ENCODE results near the gene RPS29.

DNA sequence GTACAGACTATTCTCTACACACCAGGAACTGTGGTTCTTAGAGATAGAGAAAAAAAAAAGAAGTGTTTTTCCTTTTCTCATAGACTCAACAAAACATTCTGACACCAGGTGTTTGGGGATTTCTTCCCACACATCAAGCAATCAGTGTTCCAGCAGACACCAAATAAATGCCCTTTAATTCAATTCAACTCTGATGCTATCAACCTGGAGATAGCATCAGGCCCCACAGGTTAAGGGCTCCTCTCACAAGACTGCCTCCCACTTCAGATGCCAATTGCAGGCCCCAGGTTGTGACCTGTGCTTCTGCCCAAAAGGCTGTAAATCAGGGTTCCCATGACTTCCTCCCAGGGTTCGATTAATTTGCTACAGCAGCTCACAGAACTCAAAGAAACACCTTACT, 36.7 kb downstream of the RPS29 start:
- TF ChIP-seq, protein P1, sequence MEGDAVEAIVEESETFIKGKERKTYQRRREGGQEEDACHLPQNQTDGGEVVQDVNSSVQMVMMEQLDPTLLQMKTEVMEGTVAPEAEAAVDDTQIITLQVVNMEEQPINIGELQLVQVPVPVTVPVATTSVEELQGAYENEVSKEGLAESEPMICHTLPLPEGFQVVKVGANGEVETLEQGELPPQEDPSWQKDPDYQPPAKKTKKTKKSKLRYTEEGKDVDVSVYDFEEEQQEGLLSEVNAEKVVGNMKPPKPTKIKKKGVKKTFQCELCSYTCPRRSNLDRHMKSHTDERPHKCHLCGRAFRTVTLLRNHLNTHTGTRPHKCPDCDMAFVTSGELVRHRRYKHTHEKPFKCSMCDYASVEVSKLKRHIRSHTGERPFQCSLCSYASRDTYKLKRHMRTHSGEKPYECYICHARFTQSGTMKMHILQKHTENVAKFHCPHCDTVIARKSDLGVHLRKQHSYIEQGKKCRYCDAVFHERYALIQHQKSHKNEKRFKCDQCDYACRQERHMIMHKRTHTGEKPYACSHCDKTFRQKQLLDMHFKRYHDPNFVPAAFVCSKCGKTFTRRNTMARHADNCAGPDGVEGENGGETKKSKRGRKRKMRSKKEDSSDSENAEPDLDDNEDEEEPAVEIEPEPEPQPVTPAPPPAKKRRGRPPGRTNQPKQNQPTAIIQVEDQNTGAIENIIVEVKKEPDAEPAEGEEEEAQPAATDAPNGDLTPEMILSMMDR (IDR thresholded peaks at IDR 0.05) = no peak
- TF ChIP-seq POLR2AphosphoS5 (IDR thresholded peaks at IDR 0.05; ENCODE audit: insufficient read depth in 1 of 2, low read depth in 1 of 2) (no peak), POLR2A (IDR thresholded peaks at IDR 0.05) (no peak)
